TTC549 (cell line): ENCODE results near the gene RASA3.
"Not testable (repeated sequence)": the region's sequence is repeated elsewhere in the genome, so short reads cannot be mapped to it uniquely, and the experiment has no call there.

Experiments
- FAIRE-seq: peaks from 2 replicates; lab custom pipeline; 2012; peaks lifted over from hg19 to GRCh38; lab: Jason Lieb, UNC

The RASA3 gene

GRCh38 chr13:114079601-114080536 is 52.6 kb downstream of the RASA3 start:
- no peak for FAIRE-seq

GRCh38 chr13:114078461-114079451 is 53.7 kb downstream of the RASA3 start:
- FAIRE-seq, result no peak

- no peak for FAIRE-seq
Observed at GRCh38 chr13:114077933-114078325, 54.5 kb downstream of the RASA3 start.

GRCh38 chr13:114077099-114077932 is 55.1 kb downstream of the RASA3 start:
- FAIRE-seq, result no peak

GRCh38 chr13:114076329-114077090 is 55.9 kb downstream of the RASA3 start:
- FAIRE-seq, result no peak

- not testable (repeated sequence) for FAIRE-seq
Observed at GRCh38 chr13:114075811-114076210, 56.6 kb downstream of the RASA3 start.

GRCh38 chr13:114074671-114075315 is 57.6 kb downstream of the RASA3 start:
- FAIRE-seq, result no peak

- no peak for FAIRE-seq
Observed at GRCh38 chr13:114073881-114074612, 58.4 kb downstream of the RASA3 start.

GRCh38 chr13:114072421-114072820 is 60.0 kb downstream of the RASA3 start:
- no peak for FAIRE-seq

- no peak for FAIRE-seq
Observed at GRCh38 chr13:114071991-114072390, 60.4 kb downstream of the RASA3 start.

- FAIRE-seq, result no peak
Observed at GRCh38 chr13:114071410-114071809, 61.0 kb downstream of the RASA3 start.

GRCh38 chr13:114070098-114070799 is 62.2 kb downstream of the RASA3 start:
- FAIRE-seq, result no peak

GRCh38 chr13:114069376-114070097 is 62.9 kb downstream of the RASA3 start:
- FAIRE-seq, result no peak

- no peak for FAIRE-seq
Observed at GRCh38 chr13:114068656-114069318, 63.6 kb downstream of the RASA3 start.

GRCh38 chr13:114067886-114068651 is 64.4 kb downstream of the RASA3 start:
- no peak for FAIRE-seq

GRCh38 chr13:114067381-114067885 is 65.0 kb downstream of the RASA3 start:
- FAIRE-seq, result no peak

GRCh38 chr13:114066956-114067355 is 65.5 kb downstream of the RASA3 start:
- FAIRE-seq, result no peak
